Panc1 (cell line): Measurements from ENCODE around the gene TMIGD1. TPM values are rescaled to one million over a fixed set of nuclear protein-coding genes. Genes with fewer than 3 reads are reported as not detected.

Source experiments
- ATAC-seq: fragments of 200-7000 bp; cut with Tn5 transposase; 2 replicates; pipeline ENCODE4 v1.9.1; 2020; ENCODE audit warnings: mild to moderate bottlenecking, moderate library complexity
- BruUV-seq: library from RNA; stranded (reverse); fragments of 400-500 nt; replicated peaks from 2 replicates; lab custom pipeline; 2021; lab: Mats Ljungman, UMichigan
- CTCF ChIA-PET: fragments of 300-600 bp; sonication (Branson Sonifier 250); formaldehyde crosslinking; loops from one replicate; lab custom pipeline; 2022; ENCODE audit warnings: antibody characterized with exemption; lab: Charles Lee
- POLR2A ChIA-PET: fragments of 300-600 bp; sonication (Branson Sonifier 250); formaldehyde crosslinking; loops from one replicate; lab custom pipeline; 2022; ENCODE audit warnings: antibody characterized with exemption; lab: Charles Lee
- DNase-seq: peaks from one replicate; pipeline ENCODE4 v3.0.0-alpha.2; 2010; ENCODE audit warnings: low read depth, low spot score
- H3K27ac ChIP-seq: 2 replicates; pipeline ENCODE4 v1.5.1; 2011; ENCODE audit warnings: mild to moderate bottlenecking, low read length, inconsistent platforms
- H3K27me3 ChIP-seq: fragments of 200-500 bp; sonication (Bioruptor generic); 2 replicates; pipeline ENCODE4 v1.6.0; 2014; ENCODE audit warnings: low read length, inconsistent platforms; ENCODE audit not compliant: control insufficient read depth, insufficient read depth
- H3K36me3 ChIP-seq: fragments of 200-500 bp; sonication (Bioruptor generic); 2 replicates; pipeline ENCODE4 v1.5.1; 2014; ENCODE audit warnings: inconsistent platforms, mild to moderate bottlenecking, low read length, moderate library complexity; ENCODE audit not compliant: control insufficient read depth, insufficient read depth
- H3K4me1 ChIP-seq: 2 replicates; pipeline ENCODE4 v1.5.1; 2011; ENCODE audit warnings: inconsistent platforms, mild to moderate bottlenecking, low read length, moderate library complexity; ENCODE audit not compliant: control insufficient read depth, insufficient read depth
- H3K4me3 ChIP-seq, 2 experiments: 2 replicates each; pipeline ENCODE4 v1.5.1; 2011 to 2012; ENCODE audit warnings: low read depth in 2 of 2, low read length in 2 of 2, mild to moderate bottlenecking in 2 of 2, inconsistent platforms in 1 of 2, moderate library complexity in 1 of 2
- H3K9me3 ChIP-seq: fragments of 200-500 bp; sonication (Bioruptor generic); 2 replicates; pipeline ENCODE4 v1.5.1; 2014; ENCODE audit warnings: low read depth, mild to moderate bottlenecking, inconsistent platforms, low read length, moderate library complexity; ENCODE audit not compliant: control insufficient read depth, insufficient read depth
- POLR2AphosphoS5 ChIP-seq: IDR thresholded peaks from 2 replicates; pipeline ENCODE4 v1.6.1; 2012; ENCODE audit warnings: mild to moderate bottlenecking, low read depth, low read length, moderate library complexity
- SIN3A ChIP-seq: IDR thresholded peaks from 2 replicates; pipeline ENCODE4 v1.6.1; 2012; ENCODE audit warnings: low read depth, mild to moderate bottlenecking, low read length, moderate library complexity, borderline replicate concordance; ENCODE audit not compliant: insufficient read depth
- TCF7L2 ChIP-seq: IDR thresholded peaks from 2 replicates; pipeline ENCODE4 v1.6.1; 2011; ENCODE audit warnings: mild to moderate bottlenecking, low read depth, low read length, inconsistent platforms
- in situ Hi-C: cut with HindIII; loops from 2 replicates; pipeline ENCODE4 v1.10.0; 2016; ENCODE audit warnings: low sequenced_read_pairs, low pct_unique_long_range_greater_than_20kb
- intact Hi-C: fragments of 100-400 bp; cut with micrococcal nuclease; formaldehyde crosslinking; loops from one replicate; pipeline ENCODE4 v1.10.0; 2022; ENCODE audit not compliant: unreplicated experiment
- total RNA-seq: library from RNA; stranded (reverse); gene quantifications from one replicate; pipeline ENCODE4 v1.2.1, GENCODE V29; 2021; ENCODE audit not compliant: unreplicated experiment
- TF ChIP-seq, protein P1 (sequence below): fragments of 450-650 bp; IDR thresholded peaks from 2 replicates; pipeline ENCODE4 v1.5.1; 2017; ENCODE audit warnings: mild to moderate bottlenecking
- TF ChIP-seq, protein P2 (sequence below), 2 experiments: IDR thresholded peaks; 2 replicates each; pipeline ENCODE4 v1.6.1; 2011 to 2012; ENCODE audit warnings: low read depth in 2 of 2, control low read depth in 1 of 2, low read length in 1 of 2, mild to moderate bottlenecking in 1 of 2, moderate library complexity in 1 of 2; ENCODE audit not compliant: insufficient read depth in 1 of 2

TMIGD1 gene
- total RNA-seq, 1 experiment from 2014 or later = not detected

- ATAC-seq (no peak), DNase-seq (no peak)
- Histone ChIP-seq H3K4me3 (no peak overlapping the region), H3K36me3 (peaks cover 26% of the 10 kb centered on the region), H3K27me3 (no peaks in the 10 kb centered on the region), H3K4me1 (no peaks in the 10 kb centered on the region), H3K27ac (no peak overlapping the region), H3K9me3 (no peaks in the 10 kb centered on the region)
- ChIA-PET POLR2A (no interaction called here), CTCF (no interaction called here)
- TF ChIP-seq SIN3A = no peak
- TF ChIP-seq, protein P1, sequence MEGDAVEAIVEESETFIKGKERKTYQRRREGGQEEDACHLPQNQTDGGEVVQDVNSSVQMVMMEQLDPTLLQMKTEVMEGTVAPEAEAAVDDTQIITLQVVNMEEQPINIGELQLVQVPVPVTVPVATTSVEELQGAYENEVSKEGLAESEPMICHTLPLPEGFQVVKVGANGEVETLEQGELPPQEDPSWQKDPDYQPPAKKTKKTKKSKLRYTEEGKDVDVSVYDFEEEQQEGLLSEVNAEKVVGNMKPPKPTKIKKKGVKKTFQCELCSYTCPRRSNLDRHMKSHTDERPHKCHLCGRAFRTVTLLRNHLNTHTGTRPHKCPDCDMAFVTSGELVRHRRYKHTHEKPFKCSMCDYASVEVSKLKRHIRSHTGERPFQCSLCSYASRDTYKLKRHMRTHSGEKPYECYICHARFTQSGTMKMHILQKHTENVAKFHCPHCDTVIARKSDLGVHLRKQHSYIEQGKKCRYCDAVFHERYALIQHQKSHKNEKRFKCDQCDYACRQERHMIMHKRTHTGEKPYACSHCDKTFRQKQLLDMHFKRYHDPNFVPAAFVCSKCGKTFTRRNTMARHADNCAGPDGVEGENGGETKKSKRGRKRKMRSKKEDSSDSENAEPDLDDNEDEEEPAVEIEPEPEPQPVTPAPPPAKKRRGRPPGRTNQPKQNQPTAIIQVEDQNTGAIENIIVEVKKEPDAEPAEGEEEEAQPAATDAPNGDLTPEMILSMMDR = no peak
- no peak for TF ChIP-seq TCF7L2
- no peak for TF ChIP-seq POLR2AphosphoS5
- TF ChIP-seq, protein P2, sequence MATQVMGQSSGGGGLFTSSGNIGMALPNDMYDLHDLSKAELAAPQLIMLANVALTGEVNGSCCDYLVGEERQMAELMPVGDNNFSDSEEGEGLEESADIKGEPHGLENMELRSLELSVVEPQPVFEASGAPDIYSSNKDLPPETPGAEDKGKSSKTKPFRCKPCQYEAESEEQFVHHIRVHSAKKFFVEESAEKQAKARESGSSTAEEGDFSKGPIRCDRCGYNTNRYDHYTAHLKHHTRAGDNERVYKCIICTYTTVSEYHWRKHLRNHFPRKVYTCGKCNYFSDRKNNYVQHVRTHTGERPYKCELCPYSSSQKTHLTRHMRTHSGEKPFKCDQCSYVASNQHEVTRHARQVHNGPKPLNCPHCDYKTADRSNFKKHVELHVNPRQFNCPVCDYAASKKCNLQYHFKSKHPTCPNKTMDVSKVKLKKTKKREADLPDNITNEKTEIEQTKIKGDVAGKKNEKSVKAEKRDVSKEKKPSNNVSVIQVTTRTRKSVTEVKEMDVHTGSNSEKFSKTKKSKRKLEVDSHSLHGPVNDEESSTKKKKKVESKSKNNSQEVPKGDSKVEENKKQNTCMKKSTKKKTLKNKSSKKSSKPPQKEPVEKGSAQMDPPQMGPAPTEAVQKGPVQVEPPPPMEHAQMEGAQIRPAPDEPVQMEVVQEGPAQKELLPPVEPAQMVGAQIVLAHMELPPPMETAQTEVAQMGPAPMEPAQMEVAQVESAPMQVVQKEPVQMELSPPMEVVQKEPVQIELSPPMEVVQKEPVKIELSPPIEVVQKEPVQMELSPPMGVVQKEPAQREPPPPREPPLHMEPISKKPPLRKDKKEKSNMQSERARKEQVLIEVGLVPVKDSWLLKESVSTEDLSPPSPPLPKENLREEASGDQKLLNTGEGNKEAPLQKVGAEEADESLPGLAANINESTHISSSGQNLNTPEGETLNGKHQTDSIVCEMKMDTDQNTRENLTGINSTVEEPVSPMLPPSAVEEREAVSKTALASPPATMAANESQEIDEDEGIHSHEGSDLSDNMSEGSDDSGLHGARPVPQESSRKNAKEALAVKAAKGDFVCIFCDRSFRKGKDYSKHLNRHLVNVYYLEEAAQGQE (IDR thresholded peaks at IDR 0.05; ENCODE audit: insufficient read depth in 1 of 2, low read depth in 2 of 2, low read length in 1 of 2) = no peak
- intact Hi-C loops = no loop called here
- no TSS peak for BruUV-seq
- in situ Hi-C loops = no loop called here
Observed at GRCh38 chr17:30275911-30276310, 57.9 kb downstream of the TMIGD1 start.

DNA sequence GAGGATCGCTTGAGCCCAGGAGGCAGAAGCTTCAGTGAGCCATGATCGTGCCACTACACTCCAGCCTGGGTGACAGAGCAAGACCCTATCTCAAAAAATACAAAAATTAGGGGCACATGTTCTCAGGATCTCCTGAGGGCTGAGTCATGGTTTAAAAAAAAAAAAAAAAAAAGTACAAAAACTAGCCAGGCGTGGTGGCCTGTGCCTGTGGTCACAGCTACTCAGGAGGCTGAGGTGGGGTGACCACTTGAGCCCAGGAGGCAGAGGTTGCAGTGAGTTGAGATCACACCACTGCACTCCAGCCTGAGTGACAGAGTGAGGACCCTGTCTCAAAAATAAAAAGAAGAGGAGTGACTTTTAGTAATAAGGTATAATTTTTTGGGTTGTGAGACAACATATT is 59.0 kb downstream of the TMIGD1 start:
- POLR2A ChIA-PET = no interaction called here
- Histone ChIP-seq H3K36me3 (peaks cover 27% of the 10 kb centered on the region), H3K27ac (no peak overlapping the region), H3K4me3 (no peak overlapping the region), H3K9me3 (no peaks in the 10 kb centered on the region), H3K4me1 (no peaks in the 10 kb centered on the region), H3K27me3 (no peaks in the 10 kb centered on the region)
- no peak for DNase-seq
- no TSS peak for BruUV-seq
- CTCF ChIA-PET = interaction anchor here (0.7 kb wide), 1 partner anchor 666 kb away, joined by 3 read pairs; no protein-coding TSS in a partner anchor
- intact Hi-C loops = no loop called here
- in situ Hi-C loops = no loop called here
- ATAC-seq = no peak
- no peak for TF ChIP-seq TCF7L2
- TF ChIP-seq SIN3A = no peak
- TF ChIP-seq, protein P1 = no peak
- no peak for TF ChIP-seq POLR2AphosphoS5
- TF ChIP-seq, protein P2 (IDR thresholded peaks at IDR 0.05; ENCODE audit: insufficient read depth in 1 of 2, low read depth in 2 of 2, low read length in 1 of 2) = no peak
